GM12892 (cell line): ENCODE results near the gene ALPK1.

Source experiments
- POLR2A ChIP-seq: IDR thresholded peaks from 2 replicates; pipeline ENCODE4 v1.6.1; 2011; ENCODE audit warnings: low read depth, low read length, control low read depth
- POLR2AphosphoS5 ChIP-seq: IDR thresholded peaks from 2 replicates; pipeline ENCODE4 v1.6.1; 2011; ENCODE audit warnings: low read depth, low read length, control low read depth

- TF ChIP-seq POLR2A (no peak), POLR2AphosphoS5 (no peak)
These were observed 51.5 kb downstream of the ALPK1 start for GRCh38 chr4:112348488-112349158.
